Liver (tissue), 3 donors: Measurements from ENCODE around the gene SUGCT.

Source experiments
- GABPA ChIP-seq, 2 donors: IDR thresholded peaks in 1 of 2; conservative IDR thresholded peaks in 1 of 2; 2 replicates each; pipeline ENCODE4 v1.6.1; 2016; ENCODE audit warnings: antibody characterized with exemption in 2 of 2, mild to moderate bottlenecking in 1 of 2, moderate library complexity in 1 of 2
- RAD21 ChIP-seq, 2 donors: IDR thresholded peaks; 2 replicates each; pipeline ENCODE4 v1.6.1; 2016; ENCODE audit warnings: antibody characterized with exemption in 2 of 2, mild to moderate bottlenecking in 2 of 2
- SP1 ChIP-seq: IDR thresholded peaks from 2 replicates; pipeline ENCODE4 v1.6.1; 2018; ENCODE audit warnings: antibody characterized with exemption, mild to moderate bottlenecking
- TAF1 ChIP-seq: conservative IDR thresholded peaks from 2 replicates; pipeline ENCODE4 v1.6.1; 2016; ENCODE audit warnings: antibody characterized with exemption, mild to moderate bottlenecking
- YY1 ChIP-seq: IDR thresholded peaks from 2 replicates; pipeline ENCODE4 v1.6.1; 2016; ENCODE audit warnings: antibody characterized with exemption, mild to moderate bottlenecking
- ZBTB33 ChIP-seq: IDR thresholded peaks from 2 replicates; pipeline ENCODE4 v1.6.1; 2016; ENCODE audit warnings: antibody characterized with exemption
- TF ChIP-seq, protein P1 (sequence below): fragments of 150-350 bp; IDR thresholded peaks from 2 replicates; pipeline ENCODE4 v1.5.1; 2017; ENCODE audit warnings: improper control_type of control experiment, low read depth, low read length; ENCODE audit not compliant: missing input control
- TF ChIP-seq, protein P2 (sequence below): IDR thresholded peaks from 2 replicates; pipeline ENCODE4 v1.6.1; 2016; ENCODE audit warnings: antibody characterized with exemption, mild to moderate bottlenecking
- TF ChIP-seq, protein P3 (sequence below): IDR thresholded peaks from 2 replicates; pipeline ENCODE4 v1.6.1; 2016; ENCODE audit warnings: antibody characterized with exemption
- donor health status: healthy.
- donor health status: healthy.

DNA sequence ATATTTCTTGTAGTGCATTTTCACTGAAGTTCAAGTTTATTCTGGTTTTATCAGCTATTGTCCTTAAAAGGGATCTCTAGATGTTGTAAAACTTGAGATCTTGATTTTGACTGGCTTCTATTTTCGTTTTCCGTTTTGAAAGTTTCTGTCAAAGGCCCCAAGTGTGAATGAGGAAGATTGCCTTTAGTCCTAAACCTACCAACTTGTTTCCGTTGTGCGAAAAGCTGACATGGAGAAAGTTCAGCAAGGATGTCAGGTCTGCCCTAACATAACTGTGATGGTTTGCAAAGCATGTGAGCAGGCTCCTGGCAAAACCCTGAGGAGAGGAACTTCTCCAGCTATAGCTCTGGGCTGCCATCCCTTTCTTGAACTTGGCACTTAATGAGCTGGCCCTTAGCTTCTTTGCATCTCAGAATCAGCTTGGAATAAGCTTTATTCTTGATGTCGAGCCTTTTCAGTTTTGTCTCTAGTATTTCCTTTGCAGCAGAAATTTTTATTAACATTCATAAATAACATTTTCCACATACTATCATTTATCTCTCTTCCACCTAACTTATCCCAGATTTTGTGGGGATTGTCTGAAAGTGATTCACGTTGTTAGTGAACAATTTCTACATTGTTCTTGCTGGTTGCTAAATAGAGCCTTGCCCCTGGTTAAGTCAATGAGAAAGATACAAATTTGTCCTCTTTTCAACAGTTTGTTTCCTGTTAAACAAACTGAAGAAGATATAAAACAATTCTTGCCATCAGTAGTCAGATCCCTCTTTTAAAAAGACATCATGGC, 559.4 kb downstream of the SUGCT start:
- no peak for TF ChIP-seq ZBTB33
- TF ChIP-seq, protein P1, sequence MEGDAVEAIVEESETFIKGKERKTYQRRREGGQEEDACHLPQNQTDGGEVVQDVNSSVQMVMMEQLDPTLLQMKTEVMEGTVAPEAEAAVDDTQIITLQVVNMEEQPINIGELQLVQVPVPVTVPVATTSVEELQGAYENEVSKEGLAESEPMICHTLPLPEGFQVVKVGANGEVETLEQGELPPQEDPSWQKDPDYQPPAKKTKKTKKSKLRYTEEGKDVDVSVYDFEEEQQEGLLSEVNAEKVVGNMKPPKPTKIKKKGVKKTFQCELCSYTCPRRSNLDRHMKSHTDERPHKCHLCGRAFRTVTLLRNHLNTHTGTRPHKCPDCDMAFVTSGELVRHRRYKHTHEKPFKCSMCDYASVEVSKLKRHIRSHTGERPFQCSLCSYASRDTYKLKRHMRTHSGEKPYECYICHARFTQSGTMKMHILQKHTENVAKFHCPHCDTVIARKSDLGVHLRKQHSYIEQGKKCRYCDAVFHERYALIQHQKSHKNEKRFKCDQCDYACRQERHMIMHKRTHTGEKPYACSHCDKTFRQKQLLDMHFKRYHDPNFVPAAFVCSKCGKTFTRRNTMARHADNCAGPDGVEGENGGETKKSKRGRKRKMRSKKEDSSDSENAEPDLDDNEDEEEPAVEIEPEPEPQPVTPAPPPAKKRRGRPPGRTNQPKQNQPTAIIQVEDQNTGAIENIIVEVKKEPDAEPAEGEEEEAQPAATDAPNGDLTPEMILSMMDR = no peak
- TF ChIP-seq, protein P2, sequence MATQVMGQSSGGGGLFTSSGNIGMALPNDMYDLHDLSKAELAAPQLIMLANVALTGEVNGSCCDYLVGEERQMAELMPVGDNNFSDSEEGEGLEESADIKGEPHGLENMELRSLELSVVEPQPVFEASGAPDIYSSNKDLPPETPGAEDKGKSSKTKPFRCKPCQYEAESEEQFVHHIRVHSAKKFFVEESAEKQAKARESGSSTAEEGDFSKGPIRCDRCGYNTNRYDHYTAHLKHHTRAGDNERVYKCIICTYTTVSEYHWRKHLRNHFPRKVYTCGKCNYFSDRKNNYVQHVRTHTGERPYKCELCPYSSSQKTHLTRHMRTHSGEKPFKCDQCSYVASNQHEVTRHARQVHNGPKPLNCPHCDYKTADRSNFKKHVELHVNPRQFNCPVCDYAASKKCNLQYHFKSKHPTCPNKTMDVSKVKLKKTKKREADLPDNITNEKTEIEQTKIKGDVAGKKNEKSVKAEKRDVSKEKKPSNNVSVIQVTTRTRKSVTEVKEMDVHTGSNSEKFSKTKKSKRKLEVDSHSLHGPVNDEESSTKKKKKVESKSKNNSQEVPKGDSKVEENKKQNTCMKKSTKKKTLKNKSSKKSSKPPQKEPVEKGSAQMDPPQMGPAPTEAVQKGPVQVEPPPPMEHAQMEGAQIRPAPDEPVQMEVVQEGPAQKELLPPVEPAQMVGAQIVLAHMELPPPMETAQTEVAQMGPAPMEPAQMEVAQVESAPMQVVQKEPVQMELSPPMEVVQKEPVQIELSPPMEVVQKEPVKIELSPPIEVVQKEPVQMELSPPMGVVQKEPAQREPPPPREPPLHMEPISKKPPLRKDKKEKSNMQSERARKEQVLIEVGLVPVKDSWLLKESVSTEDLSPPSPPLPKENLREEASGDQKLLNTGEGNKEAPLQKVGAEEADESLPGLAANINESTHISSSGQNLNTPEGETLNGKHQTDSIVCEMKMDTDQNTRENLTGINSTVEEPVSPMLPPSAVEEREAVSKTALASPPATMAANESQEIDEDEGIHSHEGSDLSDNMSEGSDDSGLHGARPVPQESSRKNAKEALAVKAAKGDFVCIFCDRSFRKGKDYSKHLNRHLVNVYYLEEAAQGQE = no peak
- TF ChIP-seq, protein P3, sequence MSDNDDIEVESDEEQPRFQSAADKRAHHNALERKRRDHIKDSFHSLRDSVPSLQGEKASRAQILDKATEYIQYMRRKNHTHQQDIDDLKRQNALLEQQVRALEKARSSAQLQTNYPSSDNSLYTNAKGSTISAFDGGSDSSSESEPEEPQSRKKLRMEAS = no peak
- TF ChIP-seq RAD21 (IDR thresholded peaks at IDR 0.05) = no peak
- no peak for TF ChIP-seq TAF1
- TF ChIP-seq YY1 = no peak
- no peak for TF ChIP-seq SP1
- no peak for TF ChIP-seq GABPA (IDR thresholded peaks at IDR 0.05 in 1 of 2, conservative IDR thresholded peaks at IDR 0.05 in 1 of 2)
